ENCODE measurements around the gene TNC.

Gene TNC

DNA sequence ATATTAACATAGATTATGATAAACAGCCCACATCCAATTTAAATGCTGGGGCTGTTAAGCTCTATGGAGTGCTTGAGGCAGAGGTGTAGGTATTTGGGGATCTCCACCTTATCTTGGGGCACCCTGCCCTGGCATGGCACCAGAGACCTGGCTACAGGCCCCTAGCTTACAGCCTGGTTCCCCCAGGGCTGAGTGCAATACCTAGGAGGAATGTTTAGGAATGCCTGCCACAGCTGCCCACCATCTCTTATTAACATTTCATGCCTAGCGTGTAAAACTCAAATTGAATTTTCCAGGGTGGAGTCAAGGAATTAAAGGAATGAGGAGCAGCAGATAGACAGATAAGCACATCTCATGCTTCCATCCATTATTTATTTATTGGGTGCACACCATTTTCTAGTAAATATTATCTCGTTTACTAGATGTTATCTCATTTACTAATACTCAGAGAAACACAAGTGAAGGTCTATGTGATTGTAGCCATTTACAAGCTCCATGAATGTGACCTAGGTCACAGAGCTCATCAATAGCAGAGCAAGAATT lies 131.9 kb downstream of the TNC start:
- DNase-seq (ENCODE audit: low read depth) = no peak
- H3K4me3 ChIP-seq (ENCODE audit: low read depth, low read length) = no peak overlapping the region
- TF ChIP-seq, protein P1, sequence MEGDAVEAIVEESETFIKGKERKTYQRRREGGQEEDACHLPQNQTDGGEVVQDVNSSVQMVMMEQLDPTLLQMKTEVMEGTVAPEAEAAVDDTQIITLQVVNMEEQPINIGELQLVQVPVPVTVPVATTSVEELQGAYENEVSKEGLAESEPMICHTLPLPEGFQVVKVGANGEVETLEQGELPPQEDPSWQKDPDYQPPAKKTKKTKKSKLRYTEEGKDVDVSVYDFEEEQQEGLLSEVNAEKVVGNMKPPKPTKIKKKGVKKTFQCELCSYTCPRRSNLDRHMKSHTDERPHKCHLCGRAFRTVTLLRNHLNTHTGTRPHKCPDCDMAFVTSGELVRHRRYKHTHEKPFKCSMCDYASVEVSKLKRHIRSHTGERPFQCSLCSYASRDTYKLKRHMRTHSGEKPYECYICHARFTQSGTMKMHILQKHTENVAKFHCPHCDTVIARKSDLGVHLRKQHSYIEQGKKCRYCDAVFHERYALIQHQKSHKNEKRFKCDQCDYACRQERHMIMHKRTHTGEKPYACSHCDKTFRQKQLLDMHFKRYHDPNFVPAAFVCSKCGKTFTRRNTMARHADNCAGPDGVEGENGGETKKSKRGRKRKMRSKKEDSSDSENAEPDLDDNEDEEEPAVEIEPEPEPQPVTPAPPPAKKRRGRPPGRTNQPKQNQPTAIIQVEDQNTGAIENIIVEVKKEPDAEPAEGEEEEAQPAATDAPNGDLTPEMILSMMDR (IDR thresholded peaks at IDR 0.05; ENCODE audit: low read depth, low read length) = no peak

DNA sequence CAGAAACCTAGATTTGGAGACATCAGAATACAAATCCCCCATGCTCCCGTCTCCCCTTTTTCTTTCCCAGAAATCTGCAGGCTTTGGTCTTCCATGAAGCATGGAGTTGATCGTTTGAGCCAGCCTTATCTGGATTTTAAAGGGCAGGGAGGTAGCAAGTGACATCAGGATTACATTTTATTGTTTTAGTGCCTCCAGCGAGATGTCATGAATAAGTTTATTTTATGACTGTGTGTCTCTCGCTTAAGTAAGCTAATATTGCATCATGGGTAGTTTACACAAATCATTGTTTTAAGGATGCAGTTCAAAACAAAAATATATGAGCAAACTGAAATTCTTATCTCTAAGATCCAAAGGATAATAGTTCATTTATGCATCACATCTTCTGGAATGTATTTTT lies 136.9 kb downstream of the TNC start:
- no peak for DNase-seq (ENCODE audit: low read depth)
- no peak overlapping the region for H3K4me3 ChIP-seq (ENCODE audit: low read depth, low read length)
- TF ChIP-seq, protein P2, sequence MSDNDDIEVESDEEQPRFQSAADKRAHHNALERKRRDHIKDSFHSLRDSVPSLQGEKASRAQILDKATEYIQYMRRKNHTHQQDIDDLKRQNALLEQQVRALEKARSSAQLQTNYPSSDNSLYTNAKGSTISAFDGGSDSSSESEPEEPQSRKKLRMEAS (IDR thresholded peaks at IDR 0.05; ENCODE audit: low read depth, low read length) = no peak
- TF ChIP-seq, protein P1 (IDR thresholded peaks at IDR 0.05; ENCODE audit: low read depth, low read length) = no peak
- TF ChIP-seq MYC (IDR thresholded peaks at IDR 0.05; ENCODE audit: low read depth, low read length) (no peak), POLR2A (IDR thresholded peaks at IDR 0.05; ENCODE audit: extremely low read depth, insufficient read length) (no peak)

DNA sequence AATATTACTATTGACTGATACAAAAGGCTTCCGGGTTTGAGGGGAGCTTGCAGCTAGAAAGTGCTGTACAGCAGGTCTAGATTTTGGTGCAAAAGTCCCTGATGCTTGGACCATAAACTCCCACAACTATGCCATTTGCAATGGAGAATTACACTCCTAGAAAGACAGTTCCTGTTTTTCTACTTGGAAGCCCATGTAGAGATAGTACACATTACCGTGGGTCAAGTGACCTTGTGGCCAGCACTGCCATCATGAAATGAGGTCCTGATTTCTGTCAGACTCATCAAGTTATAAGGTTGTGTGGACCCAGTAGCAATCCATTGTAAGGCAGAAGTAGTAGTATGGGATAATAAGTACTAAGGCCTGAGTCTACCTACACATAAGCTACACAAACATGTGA lies 144.7 kb downstream of the TNC start:
- TF ChIP-seq MYC (IDR thresholded peaks at IDR 0.05; ENCODE audit: low read depth, low read length) = no peak
- TF ChIP-seq POLR2A (IDR thresholded peaks at IDR 0.05; ENCODE audit: extremely low read depth, insufficient read length) = no peak
- TF ChIP-seq, protein P1 (IDR thresholded peaks at IDR 0.05; ENCODE audit: low read depth, low read length) = no peak
- TF ChIP-seq, protein P2 (IDR thresholded peaks at IDR 0.05; ENCODE audit: low read depth, low read length) = no peak
- DNase-seq (ENCODE audit: low read depth) = no peak

DNA sequence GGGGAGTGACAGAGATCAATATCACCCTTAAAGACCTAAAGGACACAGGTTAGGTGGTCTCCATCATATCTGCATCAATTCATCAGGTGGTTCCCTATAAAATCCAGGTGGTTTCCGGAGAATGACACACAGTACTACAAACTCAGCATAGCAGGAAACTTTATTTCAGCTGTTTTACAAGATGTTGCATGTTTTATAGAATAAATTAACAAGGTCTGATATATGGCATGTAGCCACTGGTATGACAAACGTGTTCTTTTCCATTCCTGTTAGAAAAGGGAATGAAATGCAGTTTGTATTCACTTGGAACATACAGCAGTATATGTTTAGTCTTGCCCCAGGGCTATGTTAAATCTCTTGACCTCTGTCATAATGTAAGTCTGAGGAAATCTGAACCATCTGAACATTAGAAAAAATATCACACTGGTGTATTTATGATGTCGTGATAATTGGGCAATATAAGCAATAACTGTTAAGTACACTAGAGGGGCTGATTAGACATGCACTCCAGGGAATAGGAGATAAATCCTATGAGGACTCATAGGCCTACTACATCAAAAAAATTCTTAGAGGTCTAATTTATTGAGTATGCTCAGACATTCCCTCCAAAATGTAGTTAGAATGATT lies 145.3 kb downstream of the TNC start:
- DNase-seq (ENCODE audit: low read depth) = no peak
- TF ChIP-seq, protein P2 (IDR thresholded peaks at IDR 0.05; ENCODE audit: low read depth, low read length) = no peak
- TF ChIP-seq, protein P1 (IDR thresholded peaks at IDR 0.05; ENCODE audit: low read depth, low read length) = no peak
- TF ChIP-seq POLR2A (IDR thresholded peaks at IDR 0.05; ENCODE audit: extremely low read depth, insufficient read length) = no peak
- TF ChIP-seq MYC (IDR thresholded peaks at IDR 0.05; ENCODE audit: low read depth, low read length) = no peak
- no peak overlapping the region for H3K4me3 ChIP-seq (ENCODE audit: low read depth, low read length)

More for the DNA sequence above, 144.7 kb downstream of the TNC start:
- no peak overlapping the region for H3K4me3 ChIP-seq (ENCODE audit: low read depth, low read length)
